HepG2 (cell line): Measurements from ENCODE around the gene HLA-DRB1. TPM values are rescaled to one million over a fixed set of nuclear protein-coding genes. Genes with fewer than 3 reads are reported as not detected.

ENCODE experiments used
- ATAC-seq: fragments of 200-7000 bp; cut with Tn5 transposase; 3 replicates; pipeline ENCODE4 v1.9.1; 2020; ENCODE audit warnings: mild to moderate bottlenecking, moderate library complexity
- BruUV-seq: library from RNA; stranded (reverse); fragments of 400-500 nt; replicated peaks from 2 replicates; lab custom pipeline; 2021; lab: Mats Ljungman, UMichigan
- CTCF ChIA-PET: fragments of 300-600 bp; formaldehyde crosslinking; extraction: SDS; loops from one replicate; lab custom pipeline; 2021; ENCODE audit warnings: low total read pairs, inconsistent platforms, low intra/inter-chr PET ratio; lab: Yijun Ruan, JAX
- POLR2A ChIA-PET: fragments of 350-600 bp; sonication (Branson Sonifier 250); formaldehyde crosslinking; loops from one replicate; lab custom pipeline; 2020; ENCODE audit warnings: antibody characterized with exemption, inconsistent platforms; lab: Yijun Ruan, JAX
- DNase-seq: peaks from one replicate; pipeline ENCODE4 v3.0.0-alpha.2; 2015; ENCODE audit warnings: low spot score
- FAIRE-seq: peaks from 3 replicates; lab custom pipeline; 2011; peaks lifted over from hg19 to GRCh38; lab: Jason Lieb, UNC
- H2AFZ ChIP-seq: one replicate; pipeline ENCODE4 v1.6.1; 2011; ENCODE audit warnings: low read length, inconsistent platforms
- H3K27ac ChIP-seq: fragments of 300-600 bp; 3 replicates; pipeline ENCODE4 v1.8.0; 2011; ENCODE audit warnings: mixed run types, mild to moderate bottlenecking, mixed read lengths, low read length, inconsistent platforms; ENCODE audit not compliant: insufficient read depth; ENCODE audit errors: extremely low read length
- H3K27me3 ChIP-seq, 2 experiments: fragments of 200-600 bp in 1 of 2; 2 replicates in 1 of 2; 3 replicates in 1 of 2; pipeline versions ENCODE4 v1.6.0 to v1.8.0; 2011; ENCODE audit warnings: low read length in 2 of 2, mild to moderate bottlenecking in 2 of 2, moderate library complexity in 2 of 2, inconsistent platforms in 1 of 2; ENCODE audit not compliant: insufficient read depth in 2 of 2, control insufficient read depth in 1 of 2
- H3K36me3 ChIP-seq, 2 experiments: fragments of 200-600 bp in 1 of 2; replicated peaks in 1 of 2; 2 replicates in 1 of 2; 3 replicates in 1 of 2; pipeline versions ENCODE4 v1.5.1 to v1.8.0; 2011; ENCODE audit warnings: low read length in 2 of 2, inconsistent platforms in 1 of 2; ENCODE audit not compliant: insufficient read depth in 2 of 2, control insufficient read depth in 1 of 2
- H3K4me1 ChIP-seq: 2 replicates; pipeline ENCODE4 v1.5.1; 2012; ENCODE audit warnings: low read length, inconsistent platforms; ENCODE audit not compliant: insufficient read depth
- H3K4me2 ChIP-seq: 2 replicates; pipeline ENCODE4 v1.6.0; 2011; ENCODE audit warnings: low read depth, low read length, inconsistent platforms
- H3K4me3 ChIP-seq, 3 experiments: fragments of 200-600 bp in 1 of 3; sonication (generic), shearing (Covaris generic) in 1 of 3; replicated peaks in 1 of 3; 2 replicates each; pipeline ENCODE4 v1.5.1; 2011 to 2016; ENCODE audit warnings: low read length in 3 of 3, inconsistent platforms in 2 of 3, low read depth in 2 of 3, mild to moderate bottlenecking in 2 of 3, control low read depth in 1 of 3, mixed read lengths in 1 of 3; ENCODE audit not compliant: insufficient read depth in 1 of 3
- H3K79me2 ChIP-seq: one replicate; pipeline ENCODE4 v1.6.1; 2011; ENCODE audit warnings: low read length, inconsistent platforms; ENCODE audit not compliant: insufficient read depth
- H3K9ac ChIP-seq: 2 replicates; pipeline ENCODE4 v1.6.0; 2011; ENCODE audit warnings: mild to moderate bottlenecking, low read depth, low read length, inconsistent platforms; ENCODE audit not compliant: insufficient read depth
- H3K9me3 ChIP-seq: 2 replicates; pipeline ENCODE4 v1.5.1; 2012; ENCODE audit warnings: mild to moderate bottlenecking, low read length
- H4K20me1 ChIP-seq: 2 replicates; pipeline ENCODE4 v1.6.0; 2011; ENCODE audit warnings: inconsistent platforms, mild to moderate bottlenecking, low read length, moderate library complexity; ENCODE audit not compliant: insufficient read depth
- ARNT ChIP-seq: fragments of 450-650 bp; IDR thresholded peaks from 2 replicates; pipeline ENCODE4 v1.6.1; 2017
- HMGXB4 ChIP-seq, 2 experiments: sonication (generic) in 1 of 2; formaldehyde crosslinking in 1 of 2; IDR thresholded peaks; 2 replicates each; pipeline versions ENCODE4 v1.4.0 to v1.6.1; 2018 to 2020; ENCODE audit warnings: missing genetic modification reagents in 2 of 2, borderline replicate concordance in 1 of 2, low read depth in 1 of 2, mild to moderate bottlenecking in 1 of 2, missing biosample characterization in 1 of 2
- REL ChIP-seq: sonication (generic); formaldehyde crosslinking; conservative IDR thresholded peaks from 2 replicates; pipeline ENCODE4 v1.8.0; 2022; ENCODE audit warnings: mild to moderate bottlenecking, missing genetic modification reagents, moderate library complexity
- SMYD3 ChIP-seq: sonication (generic); formaldehyde crosslinking; IDR thresholded peaks from 2 replicates; pipeline ENCODE4 v1.8.1; 2023; ENCODE audit warnings: mild to moderate bottlenecking, missing genetic modification reagents
- ZMYM2 ChIP-seq: sonication (generic); formaldehyde crosslinking; IDR thresholded peaks from 2 replicates; pipeline ENCODE4 v1.8.0; 2022; ENCODE audit warnings: mild to moderate bottlenecking, missing genetic modification reagents
- ZSCAN5A ChIP-seq: sonication (generic); formaldehyde crosslinking; IDR thresholded peaks from 2 replicates; pipeline ENCODE4 v1.8.0; 2022; ENCODE audit warnings: mild to moderate bottlenecking, missing genetic modification reagents, borderline replicate concordance
- WGBS: methylation state at CpG from one replicate; pipeline ENCODE4 v1.1.6; 2017; ENCODE audit warnings: low lambda C conversion rate; 5-methylcytosine and 5-hydroxymethylcytosine counted together
- in situ Hi-C: cut with HindIII; loops from 2 replicates; pipeline ENCODE4 v1.10.0; 2017; ENCODE audit warnings: low pct_unique_long_range_greater_than_20kb; ENCODE audit not compliant: extremely low pct_ligation_motif_present
- intact Hi-C: fragments of 100-400 bp; cut with micrococcal nuclease; formaldehyde crosslinking; loops from one replicate; pipeline ENCODE4 v1.10.0; 2022; ENCODE audit not compliant: unreplicated experiment
- polyA plus RNA-seq, 8 experiments: library from polyadenylated mRNA; depleted of rRNA in 3 of 8; stranded (reverse) in 7 of 8; unstranded in 1 of 8; fragments of >200 nt; fragmentation: Illumina TruSeq in 4 of 8; extraction: Trizol in 4 of 8; gene quantifications; 2 replicates each; pipeline versions ENCODE4 v1.2.1 to v1.2.3, GENCODE V29; 2011 to 2016; ENCODE audit warnings: low read depth in 4 of 8, missing spikeins in 1 of 8, mixed read lengths in 1 of 8; ENCODE audit not compliant: insufficient read depth in 1 of 8
- total RNA-seq, 5 experiments: library from RNA; depleted of rRNA; stranded (reverse); fragments of >200 nt; fragmentation: Illumina TruSeq; extraction: Trizol; gene quantifications; 2 replicates each; pipeline ENCODE4 v1.2.3, GENCODE V29; 2016; ENCODE audit warnings: low read depth in 1 of 5

Gene HLA-DRB1
- total and polyA plus RNA-seq, 2 of the 13 experiments (the other 11 are each of a cell fraction or from before 2014, with no cell fraction given), result 0.09 TPM; not detected in 1

DNA sequence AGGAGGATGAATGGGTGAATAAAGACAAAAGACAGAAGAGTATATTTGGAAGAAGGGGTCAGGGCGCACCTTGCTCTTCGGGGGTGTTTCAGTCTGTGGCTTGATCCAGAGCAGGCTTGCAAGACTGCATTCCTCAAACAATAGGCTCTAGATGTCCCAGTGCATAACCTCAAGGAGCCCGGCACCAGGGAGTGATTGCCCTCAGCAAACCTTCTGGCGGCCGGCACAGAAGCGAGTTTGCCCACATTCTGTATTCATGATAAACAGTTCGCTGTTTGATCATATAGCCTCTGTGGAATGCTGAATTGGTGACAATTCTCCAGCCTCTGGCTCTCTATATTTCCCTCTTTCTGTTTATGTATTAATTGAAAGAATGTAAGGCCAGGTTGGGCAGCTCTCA lies 29.9 kb downstream of the HLA-DRB1 start:
- H3K79me2 ChIP-seq, result no peaks in the 10 kb centered on the region
- no peaks in the 10 kb centered on the region for H3K9me3 ChIP-seq
- H3K36me3 ChIP-seq, result no peaks in the 10 kb centered on the region
- H2AFZ ChIP-seq, result no peak overlapping the region
- BruUV-seq, result no TSS peak
- 21% methylated on average over 3 of the region's 7 CpGs for WGBS
- no peak overlapping the region for H3K9ac ChIP-seq
- CTCF ChIA-PET, result no interaction called here
- H3K4me3 ChIP-seq, result no peak overlapping the region
- in situ Hi-C loops, result no loop called here
- H3K4me2 ChIP-seq, result no peak overlapping the region
- intact Hi-C loops, result no loop called here
- no peaks in the 10 kb centered on the region for H3K27me3 ChIP-seq
- no peaks in the 10 kb centered on the region for H4K20me1 ChIP-seq
- H3K4me1 ChIP-seq, result 0 out of 2 replicates have a peak, but pooled peaks cover 6% of the 10 kb centered on the region
- POLR2A ChIA-PET, result no interaction called here
- FAIRE-seq, result no peak
- ATAC-seq, result no peak
- no peak for DNase-seq
- no peak overlapping the region for H3K27ac ChIP-seq
- TF ChIP-seq REL (CRISPR knock-in tag), result no peak
- no peak for TF ChIP-seq ZMYM2 (CRISPR knock-in tag)
- TF ChIP-seq HMGXB4 (CRISPR knock-in tag; IDR thresholded peaks at IDR 0.05; ENCODE audit: borderline replicate concordance in 1 of 2, low read depth in 1 of 2), result no peak
- no peak for TF ChIP-seq ZSCAN5A (CRISPR knock-in tag)
- no peak for TF ChIP-seq SMYD3 (CRISPR knock-in tag)
- TF ChIP-seq ARNT, result no peak
